ENCODE measurements around the gene APOBEC3B.
"Not testable (repeated sequence)": the region's sequence is repeated elsewhere in the genome, so short reads cannot be mapped to it uniquely, and the experiment has no call there.

APOBEC3B gene

DNA sequence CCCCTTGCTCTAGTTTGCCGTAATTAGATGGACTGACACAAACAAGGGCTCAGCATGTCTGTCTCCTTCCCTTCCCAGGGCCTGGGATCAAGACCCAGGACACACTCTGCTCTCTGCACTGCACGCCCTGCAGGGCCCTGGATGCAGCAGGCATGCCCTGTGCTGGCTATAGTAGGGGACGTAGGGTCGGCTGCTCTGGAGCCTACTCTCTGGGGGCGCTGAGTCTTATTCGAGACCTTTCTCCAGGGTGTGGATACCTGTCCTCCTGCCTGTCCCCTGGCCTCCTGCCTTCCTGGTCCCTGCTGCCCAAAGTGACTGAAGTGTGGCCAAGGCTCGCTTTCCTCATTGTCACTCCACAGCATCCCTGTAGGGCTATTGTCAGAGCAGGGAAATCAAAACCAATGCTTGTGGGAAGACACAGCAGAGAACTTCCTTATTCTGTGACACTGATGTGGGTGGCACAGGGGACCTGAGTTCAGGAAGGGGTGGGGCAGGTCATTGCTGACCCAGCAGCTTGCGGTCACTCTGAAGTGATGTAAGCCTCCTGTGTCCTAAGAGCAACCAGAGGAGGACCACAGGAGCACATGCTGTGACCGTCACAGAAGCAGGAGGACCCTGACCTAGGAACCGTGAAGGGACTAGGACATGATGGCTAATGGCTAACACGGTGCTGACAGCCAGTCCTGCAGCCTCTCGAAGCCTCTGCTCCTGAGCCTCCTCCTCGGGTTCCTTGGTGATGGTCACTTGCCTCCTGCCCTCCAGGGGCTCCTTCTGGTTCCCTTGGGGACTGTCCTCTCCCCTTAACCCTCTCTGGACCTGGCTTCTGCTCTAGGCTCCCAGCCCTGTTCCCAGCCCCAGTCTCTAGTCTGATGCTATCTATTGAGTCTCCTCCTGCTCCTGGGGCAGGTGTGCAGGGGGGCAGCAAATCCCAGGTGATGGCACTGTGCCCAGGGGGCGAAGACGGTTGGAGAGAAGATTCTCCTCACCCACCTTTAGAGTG is 14.4 kb upstream of the APOBEC3B start:
- peak; percentile 41 for DNase-seq (ENCODE audit: low spot score)

DNA sequence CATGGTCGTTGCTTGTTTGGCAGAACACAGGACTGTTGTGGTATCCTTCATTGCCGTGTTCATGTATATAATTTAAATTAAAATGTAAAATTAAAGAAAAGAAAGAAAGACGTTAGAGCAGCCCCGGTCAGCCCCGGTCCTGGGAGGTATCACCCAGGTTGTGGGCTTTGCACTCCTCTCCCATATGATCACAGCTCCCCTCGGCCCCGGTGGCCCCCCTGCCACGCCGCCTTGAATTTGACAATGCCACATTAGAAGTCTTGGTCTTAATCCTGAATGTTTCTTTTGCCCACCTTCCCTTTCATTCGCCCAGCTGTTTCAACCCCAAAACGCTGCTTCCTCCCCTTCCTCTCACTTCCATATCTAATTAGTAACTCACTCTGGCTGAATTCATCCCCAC is 13.3 kb upstream of the APOBEC3B start:
- no peak for DNase-seq (ENCODE audit: low spot score)

DNA sequence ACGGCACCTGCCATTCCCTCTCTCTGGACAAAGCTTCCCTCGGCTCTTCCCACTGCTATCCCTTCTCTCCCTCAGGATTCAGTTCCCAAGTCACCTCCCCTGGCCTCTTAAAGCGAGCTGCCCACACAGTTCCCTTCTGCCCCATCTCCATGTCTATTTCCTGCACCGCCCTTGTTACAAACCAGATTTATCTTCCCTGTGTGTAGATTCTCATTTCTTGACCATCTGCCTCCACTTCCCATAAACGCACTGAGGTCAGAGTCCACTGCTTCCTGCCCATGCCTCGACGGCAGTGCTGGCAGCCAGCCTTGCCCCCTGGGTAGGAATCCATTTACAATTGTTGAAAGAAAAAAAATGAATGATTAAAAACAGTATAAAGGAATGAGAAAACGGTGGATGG is 11.6 kb upstream of the APOBEC3B start:
- no peak for DNase-seq (ENCODE audit: low spot score)

DNA sequence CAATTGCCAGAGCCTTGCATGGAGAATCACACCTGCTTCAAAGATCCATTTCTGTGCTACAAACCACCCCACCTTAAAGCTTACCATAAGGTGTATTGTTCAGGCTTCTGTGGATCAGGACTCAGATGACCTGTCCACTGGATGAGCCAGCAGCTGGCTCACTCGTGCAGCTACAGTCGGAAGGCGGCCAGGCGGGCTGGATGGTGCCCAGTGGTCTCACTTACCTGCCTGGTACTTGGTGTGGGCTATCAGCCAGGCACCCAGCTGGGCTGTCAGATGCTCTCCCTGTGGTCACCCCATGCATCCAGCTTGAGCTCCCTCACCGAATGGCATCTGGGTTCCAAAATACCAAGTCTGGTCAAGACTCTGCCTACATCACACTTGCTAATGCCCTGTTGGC is 10.9 kb upstream of the APOBEC3B start:
- DNase-seq (ENCODE audit: low spot score): no peak

DNA sequence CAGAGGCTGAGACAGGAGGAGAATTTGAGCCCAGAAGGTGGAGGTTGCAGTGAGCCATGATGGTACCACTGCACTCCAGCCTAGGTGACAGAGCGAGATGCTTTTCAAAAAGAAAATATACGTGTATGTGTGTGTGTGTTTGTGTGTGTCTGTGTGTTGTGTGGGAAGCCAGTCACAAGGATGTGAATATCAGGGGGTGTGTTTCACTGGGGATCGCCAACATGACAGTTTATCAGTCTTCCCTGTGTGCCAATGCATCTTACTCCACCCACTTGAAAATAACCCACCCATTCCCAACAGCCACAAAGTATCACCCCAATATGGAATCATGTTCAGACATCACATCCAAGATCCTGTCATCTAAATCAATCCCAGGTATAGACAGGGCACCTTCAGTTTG is 10.4 kb upstream of the APOBEC3B start:
- DNase-seq (ENCODE audit: low spot score): no peak

DNA sequence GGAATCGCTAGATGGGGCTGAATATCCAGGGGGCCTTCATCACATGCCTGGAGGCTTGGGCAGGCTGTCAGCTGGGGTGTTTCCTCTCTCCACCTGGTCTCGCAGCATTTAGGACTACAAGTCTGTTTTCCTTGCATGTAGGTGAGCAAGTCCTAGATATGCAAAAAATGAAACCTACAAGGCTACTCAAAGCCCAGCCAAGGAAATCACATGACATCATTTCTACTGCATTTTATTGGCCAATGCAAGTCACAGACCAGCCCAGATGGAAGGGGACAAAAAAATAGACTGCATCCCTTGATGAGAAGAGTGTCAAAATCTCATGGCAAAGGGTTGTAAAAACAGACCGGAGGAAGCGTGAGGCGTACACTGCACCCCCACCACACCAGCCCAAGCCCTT is 9.6 kb upstream of the APOBEC3B start:
- no peak for DNase-seq (ENCODE audit: low spot score)

DNA sequence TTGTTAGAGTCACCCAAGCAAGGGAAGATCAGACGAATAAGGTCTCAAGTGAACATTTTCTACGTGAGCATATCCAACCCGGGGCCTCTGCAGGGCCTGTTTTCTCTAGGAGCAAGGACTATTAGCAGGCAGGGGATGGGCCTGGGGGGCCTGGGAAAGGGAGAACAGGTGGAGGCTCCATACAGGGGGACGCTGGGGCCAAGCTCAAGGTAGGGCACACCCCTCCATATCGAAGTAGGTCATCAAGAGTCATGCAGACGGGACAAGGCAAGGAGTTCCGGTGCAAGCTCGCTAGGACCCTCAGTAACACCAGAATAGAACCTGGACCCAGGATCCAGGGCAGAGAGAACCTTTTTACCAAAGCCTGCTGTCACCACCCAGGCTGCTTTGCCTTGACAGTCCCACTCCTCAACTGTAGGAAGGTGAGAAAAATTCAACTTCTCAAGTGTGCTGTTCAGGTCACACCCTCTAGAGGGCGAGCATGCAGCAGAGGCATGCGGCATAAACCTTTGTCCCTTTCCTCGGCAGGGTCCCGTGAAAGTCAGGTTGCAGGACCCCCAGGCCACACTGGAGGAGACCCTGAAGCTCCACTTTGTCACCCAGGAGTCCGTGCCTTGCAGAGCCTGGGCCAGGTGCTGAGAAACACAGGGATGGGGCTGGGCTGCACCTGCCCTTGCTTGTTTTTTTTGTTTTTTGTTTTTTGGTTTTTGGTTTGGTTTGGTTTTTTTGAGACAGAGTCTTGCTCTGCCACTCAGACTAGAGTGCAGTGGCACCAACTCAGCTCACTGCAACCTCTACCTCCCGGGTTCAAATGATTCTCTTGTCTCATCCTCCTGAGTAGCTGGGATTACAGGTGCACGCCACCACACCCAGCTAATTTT is 8.6 kb upstream of the APOBEC3B start:
- DNase-seq (ENCODE audit: low spot score): no peak

DNA sequence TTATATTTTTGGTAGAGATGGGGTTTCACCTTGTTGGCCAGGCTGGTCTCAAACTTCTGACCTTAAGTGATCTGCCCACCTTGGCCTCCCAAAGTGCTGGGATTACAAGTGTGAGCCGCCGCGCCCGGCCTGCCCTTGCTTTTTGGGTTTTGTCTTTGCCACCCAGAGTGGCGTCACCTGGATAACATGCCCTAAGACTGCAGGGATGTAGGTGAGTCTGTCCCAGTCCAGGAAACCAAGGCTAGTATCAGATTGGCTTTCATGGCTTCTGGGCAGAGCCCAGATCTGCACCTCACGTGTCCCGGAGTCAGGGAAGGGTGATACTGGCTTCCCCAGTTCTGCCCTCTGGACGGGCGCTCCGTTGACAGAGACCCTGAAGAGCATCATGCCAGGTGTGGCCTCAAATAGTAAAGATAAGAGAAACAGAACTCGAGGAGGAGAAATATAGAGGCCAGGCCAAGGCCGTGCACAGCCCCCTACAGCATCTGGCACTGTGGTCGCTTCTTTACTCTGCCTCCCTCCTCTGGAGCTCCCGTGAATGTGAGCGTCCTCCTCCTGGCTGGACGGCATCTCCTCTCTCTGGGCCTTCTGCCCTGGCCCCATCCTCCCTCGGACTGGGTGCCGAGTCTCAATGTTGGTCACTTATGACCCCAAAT is 7.8 kb upstream of the APOBEC3B start:
- DNase-seq (ENCODE audit: low spot score): no peak

DNA sequence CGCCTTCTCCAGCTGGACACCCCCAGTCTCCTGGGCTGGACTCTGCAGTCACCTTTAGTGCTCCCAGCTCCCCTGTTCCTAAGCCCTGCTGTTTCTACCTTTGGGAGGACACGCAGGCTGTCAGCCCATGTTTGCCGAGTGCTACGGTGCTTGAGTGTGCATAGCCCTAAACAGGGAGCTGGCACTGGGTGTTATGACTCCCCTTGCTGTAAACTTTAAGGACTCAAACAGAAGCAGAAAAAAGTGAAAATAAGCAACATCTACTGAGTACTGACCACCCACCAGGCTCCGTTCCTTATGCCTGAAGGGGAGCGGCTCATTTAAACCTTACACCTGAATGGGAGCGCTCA is 7.3 kb upstream of the APOBEC3B start:
- DNase-seq (ENCODE audit: low spot score): no peak

DNA sequence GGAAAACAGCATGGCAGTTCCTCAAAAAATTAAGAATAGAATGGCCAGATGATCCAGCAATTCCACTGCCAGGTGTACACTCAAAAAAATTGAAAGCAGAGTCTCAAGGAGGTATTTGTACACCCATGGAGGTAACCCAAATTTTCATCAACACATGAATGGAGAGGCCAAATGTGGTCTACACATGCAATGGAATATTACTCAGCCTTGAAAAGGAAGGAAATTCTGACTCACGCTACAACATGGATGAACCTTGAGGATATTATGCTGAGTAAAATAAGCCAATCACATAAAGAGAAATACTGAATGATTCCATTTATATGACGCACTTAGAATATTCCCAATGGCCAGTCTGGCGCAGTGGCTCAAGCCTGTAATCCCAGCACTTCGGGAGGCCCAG is 4.9 kb upstream of the APOBEC3B start:
- not testable (repeated sequence) for DNase-seq (ENCODE audit: low spot score)

DNA sequence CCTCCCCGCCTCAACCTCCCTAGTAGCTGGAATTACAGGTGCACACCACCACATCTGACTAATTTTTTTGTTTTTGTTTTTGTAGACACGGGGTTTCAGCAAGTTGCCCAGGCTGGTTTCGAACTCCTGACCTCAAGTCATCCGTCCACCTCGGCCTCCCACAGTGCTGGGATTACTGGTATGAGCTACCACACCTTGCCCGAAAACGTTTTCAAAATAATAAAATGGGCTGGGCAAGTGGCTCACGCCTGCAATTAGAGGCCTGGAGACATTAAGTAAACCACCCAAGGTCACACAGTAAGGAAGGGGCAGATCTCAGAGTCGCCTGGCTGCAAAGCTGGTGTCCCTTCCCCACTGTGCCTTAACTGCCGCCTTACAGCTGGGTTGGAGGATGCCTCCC is 1.6 kb upstream of the APOBEC3B start:
- not testable (repeated sequence) for DNase-seq (ENCODE audit: low spot score)

DNA sequence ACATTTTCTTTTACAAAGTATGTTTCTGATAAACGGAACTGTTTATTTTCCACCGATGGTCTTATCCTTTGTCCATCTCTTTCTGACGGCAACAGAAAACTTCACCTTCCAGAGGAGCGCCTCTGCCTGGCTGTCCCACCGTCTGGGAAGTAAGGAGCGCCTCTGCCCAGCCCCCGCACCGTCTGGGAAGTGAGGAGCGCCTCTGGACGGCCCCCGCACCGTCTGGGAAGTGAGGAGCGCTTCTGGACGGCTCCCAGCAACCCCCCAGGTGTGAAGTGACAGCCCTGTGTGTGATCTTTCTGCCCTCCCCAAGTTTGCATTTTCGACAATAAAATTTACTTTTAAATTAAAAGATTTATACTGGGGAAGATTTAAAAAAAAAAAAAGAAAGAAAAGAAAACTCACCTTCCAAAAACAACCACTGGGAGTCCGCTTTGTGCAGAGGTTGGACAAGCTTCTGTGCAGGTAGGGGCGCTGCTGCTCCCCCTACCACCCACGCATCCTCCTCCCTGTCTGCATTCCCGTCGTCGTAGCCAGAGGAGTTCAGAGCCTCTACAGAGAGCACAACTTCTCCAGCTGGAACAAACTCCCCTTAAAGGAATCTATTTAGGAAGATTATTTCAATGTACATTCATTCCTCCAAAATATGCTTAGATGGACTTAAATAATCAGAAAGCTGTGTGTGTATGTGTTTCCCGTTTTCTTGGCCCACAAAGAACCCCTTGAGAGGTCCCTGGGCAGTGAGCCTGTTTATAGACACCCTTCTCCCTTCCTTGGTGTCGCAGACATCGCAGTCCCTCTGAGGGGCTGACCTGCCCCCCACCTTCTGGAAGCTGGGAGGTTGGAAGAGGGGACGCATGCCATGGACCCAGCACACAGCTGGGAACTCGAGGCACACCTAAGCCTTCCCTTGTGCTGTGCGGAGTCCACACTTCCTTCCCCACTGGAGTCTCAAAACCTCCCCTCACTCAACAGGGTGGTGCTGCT is 849 bp upstream of the APOBEC3B start:
- no peak for DNase-seq (ENCODE audit: low spot score)

DNA sequence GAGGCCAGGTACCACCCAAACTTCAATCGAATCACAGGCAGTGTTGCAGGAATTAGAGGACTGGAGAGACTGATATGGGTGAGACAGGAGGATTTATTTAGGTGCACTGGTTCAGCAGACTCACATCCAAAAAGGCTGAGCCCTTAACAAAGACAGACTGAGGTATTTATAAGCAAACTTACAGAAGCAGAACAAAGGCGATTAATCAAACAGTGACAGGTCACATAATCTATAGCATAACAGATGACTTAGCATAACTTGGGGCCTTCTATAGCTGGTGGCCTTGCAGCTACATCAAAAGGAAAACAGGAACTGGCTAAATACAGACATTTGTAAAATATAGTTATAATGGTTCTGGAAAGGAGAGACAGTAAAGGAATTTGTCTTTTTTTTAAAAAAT is 2.1 kb downstream of the APOBEC3B start:
- DNase-seq (ENCODE audit: low spot score): no peak

DNA sequence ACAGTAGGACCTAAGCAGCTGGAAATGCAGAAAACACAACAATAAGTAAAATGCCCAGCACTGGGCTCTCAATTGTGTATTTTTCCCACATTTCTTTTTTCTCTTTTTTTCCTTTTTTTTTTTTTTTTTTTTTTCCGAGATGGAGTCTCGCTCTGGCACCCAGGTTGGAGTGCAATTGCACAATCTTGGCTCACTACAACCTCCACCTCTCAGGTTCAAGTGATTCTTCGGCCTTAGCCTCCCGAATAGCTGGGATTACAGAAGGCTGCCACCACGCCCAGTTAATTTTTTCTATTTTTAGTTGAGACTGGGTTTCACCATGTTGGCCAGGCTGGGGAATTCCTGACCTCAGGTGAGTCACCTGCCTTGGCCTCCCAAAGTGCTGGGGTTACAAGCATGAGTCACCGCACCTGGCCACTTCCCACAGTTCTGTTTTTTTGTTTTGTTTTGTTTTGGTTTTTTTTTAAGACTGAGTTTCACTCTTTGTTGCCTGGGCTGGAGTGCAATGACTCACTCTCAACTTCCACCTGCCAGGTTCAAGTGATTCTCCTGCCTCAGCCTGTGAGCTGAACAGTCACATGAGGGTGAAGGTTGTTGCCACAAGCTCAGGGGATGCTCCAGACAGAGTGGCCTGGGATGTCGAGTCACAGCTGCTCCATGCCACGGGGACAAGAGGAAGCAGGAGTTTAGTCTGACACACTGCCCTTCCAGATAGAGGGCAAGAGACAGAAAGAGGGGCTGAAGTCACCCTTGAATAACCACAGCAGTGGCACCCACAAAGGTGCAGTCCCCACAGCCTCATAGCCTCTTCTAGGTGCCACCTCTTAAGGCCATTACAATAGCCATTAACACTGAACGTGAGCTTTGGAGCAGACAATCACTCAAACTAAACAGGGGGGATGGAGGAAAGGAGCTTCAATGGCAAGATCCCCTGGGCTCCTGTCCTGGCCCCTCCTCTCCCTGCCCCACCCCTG is 2.9 kb downstream of the APOBEC3B start:
- DNase-seq (ENCODE audit: low spot score): not testable (repeated sequence)

DNA sequence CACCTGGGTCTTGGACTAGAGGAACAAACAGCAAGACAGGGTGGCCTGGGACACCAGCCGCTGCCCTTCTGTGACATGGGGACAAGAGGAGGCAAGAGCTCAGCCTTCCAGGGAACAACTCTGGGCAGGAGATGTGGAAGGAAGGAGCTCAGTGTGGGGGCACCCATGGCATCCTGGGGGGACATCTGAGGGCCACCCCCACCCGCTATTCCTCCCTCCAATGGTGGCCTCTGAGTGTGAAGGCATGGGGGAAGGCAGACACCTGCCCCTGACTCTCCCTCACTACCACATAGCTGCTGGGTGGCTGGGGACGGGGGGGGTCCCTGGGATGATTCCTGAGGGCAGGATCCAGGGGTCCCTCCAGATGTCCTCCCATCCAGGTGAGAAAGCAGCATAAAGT is 4.5 kb downstream of the APOBEC3B start:
- no peak for DNase-seq (ENCODE audit: low spot score)

DNA sequence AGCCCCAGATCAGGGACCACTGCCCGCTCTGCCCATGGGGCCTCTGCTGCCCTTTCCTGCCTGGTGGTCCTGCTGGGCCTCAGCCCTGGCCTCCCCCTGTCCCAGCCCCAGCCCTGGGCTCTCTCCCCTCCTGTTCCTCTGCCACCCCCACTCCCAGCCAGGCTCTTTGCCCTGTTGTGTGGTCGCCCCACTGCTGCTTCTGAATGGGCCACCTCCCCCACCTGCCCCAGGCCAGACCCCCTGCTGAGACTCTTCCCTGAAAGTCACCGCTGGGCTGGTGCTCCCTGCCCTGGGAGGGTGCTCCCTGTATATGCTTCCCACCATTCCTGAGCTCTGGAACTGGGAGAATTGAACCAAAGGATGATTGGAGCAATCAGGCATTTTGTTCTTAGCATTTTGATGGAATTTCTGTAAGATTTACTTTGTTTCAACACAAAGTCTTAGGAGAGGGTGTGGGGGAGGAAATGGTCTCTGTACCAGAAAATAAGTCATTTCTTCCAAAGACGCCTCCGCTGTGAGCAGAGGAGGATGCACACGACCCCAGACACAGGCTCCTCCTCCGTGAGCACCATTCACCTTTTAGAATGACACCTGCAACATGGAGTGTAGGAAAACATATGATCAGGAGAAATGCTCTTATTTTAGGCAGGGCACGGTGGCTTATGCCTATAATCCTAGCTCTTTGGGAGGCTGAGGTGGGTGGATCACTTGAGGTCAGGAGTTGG is 5.2 kb downstream of the APOBEC3B start:
- no peak for DNase-seq (ENCODE audit: low spot score)

DNA sequence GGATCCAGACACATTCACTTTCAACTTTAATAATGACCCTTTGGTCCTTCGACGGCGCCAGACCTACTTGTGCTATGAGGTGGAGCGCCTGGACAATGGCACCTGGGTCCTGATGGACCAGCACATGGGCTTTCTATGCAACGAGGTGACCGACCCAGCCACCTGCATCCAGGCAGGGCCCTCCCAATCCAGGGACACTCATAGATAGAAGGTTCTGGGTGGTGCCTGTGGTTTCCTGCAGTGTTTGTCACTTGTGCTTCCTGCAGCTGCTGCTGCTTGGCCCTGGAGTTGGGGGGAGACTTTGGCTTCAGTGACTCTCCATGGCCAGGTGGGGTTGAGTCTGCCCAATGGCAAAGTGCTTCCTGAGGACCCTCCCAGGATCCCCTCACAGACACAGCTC is 7.3 kb downstream of the APOBEC3B start:
- DNase-seq (ENCODE audit: low spot score): no peak

DNA sequence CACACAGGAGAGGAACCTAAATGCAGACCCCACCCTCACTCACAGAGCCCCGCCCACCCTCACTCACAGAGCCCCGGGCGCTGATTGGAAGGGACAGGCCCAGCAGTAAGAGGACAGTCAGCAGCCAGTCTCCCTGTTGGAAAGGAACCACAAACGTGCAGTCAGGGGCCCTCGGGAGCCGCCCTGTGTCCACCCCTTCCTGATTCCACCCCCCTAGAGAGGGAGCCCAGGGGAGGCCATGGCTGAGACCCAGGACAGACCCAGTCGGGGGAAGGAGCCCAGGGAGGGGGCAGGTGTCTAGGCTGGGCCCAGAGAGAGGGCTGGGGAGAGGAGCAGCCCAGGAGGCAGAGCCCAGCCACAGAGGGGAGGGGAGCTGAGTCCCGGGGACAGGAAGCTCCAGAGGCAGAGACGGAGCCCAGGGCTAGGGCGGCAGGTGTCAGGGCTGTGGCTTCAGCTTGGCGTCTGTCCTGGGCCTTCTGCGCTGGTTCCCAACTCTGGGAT is 10.8 kb downstream of the APOBEC3B start:
- DNase-seq (ENCODE audit: low spot score): not testable (repeated sequence)

DNA sequence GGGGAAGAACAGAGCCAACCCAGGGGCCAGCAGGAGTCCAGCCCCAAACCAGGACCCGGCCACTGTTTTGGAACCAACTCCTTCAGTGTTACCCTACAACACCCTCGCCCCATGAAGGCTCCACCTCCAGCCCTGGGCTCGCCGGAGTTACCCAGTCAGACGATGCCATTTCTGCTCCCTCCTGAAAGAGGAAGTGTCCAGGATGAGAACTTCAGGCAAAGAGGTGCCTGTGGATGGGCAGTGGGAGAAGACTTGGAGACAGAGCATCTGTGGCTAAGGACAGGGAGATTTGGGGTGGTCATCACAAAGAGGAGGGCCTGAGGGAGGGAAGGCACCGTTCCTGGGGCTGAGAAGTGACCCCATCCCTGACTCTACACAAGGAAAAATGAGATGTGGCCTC is 14.0 kb downstream of the APOBEC3B start:
- DNase-seq (ENCODE audit: low spot score): no peak
